WI38 (cell line): Measurements from ENCODE around the gene ZMAT3.
A peak's percentile ranks its signal among the peaks of the same experiment; 100 is the strongest.

Source experiments
- H3K4me3 ChIP-seq: 2 replicates; pipeline ENCODE4 v1.5.1; 2011; ENCODE audit warnings: low read depth, mild to moderate bottlenecking, control low read depth, low read length
- TF ChIP-seq, protein P1 (sequence below): IDR thresholded peaks from 2 replicates; pipeline ENCODE4 v1.5.1; 2012; ENCODE audit warnings: low read depth, mild to moderate bottlenecking, control low read depth, low read length

Gene ZMAT3

DNA sequence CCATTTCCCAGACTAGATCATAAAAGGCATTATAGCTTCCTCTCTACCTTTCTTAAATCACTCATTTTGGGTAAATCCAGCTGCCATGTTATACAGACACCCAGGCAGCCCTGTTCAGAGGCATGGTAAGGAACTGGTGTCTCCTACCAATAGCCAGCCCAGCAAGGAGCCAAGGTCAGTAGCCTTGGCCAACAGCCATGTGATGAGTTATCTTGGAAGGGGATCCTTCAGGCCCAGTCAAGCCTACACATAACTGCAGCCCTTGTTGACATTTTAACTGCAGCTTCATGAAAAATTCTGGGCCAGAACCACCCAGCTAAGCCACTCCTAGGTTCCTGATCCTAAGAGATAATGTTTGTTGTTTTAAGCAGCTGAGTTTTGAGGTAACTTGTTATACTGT, 29.0 kb upstream of the ZMAT3 start:
- no peak overlapping the region for H3K4me3 ChIP-seq

DNA sequence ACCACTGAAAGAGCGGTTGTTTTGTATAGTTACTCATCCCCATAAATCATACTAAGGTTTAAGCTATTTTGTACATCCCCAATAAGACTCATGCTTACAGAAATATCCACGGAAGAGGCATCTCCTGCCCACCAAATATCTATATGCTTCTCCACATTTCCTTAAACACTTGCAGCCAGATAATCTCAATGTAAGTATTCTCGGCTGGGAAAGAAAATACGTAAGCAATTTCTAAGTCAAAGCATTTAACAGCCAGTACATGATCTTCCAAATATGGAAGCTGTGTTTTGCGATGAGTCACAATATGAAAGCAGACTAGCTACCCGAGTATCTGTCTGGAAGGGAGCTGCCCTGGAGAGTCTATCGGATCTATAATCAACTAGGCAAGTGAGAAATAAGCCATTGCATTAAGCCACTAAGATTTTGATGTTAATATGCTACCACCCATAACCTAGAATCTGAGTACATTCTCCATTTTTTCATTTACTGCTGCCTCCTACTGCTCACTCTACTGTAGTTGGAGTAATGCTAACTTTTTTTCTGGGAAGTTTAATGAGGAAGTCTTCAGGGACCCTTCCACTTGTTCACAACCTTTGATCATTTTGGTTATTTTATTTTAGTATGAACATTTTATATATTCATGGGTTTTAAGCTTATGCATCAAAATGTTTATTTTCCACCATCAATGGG, 26.9 kb upstream of the ZMAT3 start:
- TF ChIP-seq, protein P1, sequence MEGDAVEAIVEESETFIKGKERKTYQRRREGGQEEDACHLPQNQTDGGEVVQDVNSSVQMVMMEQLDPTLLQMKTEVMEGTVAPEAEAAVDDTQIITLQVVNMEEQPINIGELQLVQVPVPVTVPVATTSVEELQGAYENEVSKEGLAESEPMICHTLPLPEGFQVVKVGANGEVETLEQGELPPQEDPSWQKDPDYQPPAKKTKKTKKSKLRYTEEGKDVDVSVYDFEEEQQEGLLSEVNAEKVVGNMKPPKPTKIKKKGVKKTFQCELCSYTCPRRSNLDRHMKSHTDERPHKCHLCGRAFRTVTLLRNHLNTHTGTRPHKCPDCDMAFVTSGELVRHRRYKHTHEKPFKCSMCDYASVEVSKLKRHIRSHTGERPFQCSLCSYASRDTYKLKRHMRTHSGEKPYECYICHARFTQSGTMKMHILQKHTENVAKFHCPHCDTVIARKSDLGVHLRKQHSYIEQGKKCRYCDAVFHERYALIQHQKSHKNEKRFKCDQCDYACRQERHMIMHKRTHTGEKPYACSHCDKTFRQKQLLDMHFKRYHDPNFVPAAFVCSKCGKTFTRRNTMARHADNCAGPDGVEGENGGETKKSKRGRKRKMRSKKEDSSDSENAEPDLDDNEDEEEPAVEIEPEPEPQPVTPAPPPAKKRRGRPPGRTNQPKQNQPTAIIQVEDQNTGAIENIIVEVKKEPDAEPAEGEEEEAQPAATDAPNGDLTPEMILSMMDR, result no peak
- H3K4me3 ChIP-seq, result peak overlapping the region; percentile 41

More for the DNA sequence above, 29.0 kb upstream of the ZMAT3 start:
- TF ChIP-seq, protein P1, result no peak

DNA sequence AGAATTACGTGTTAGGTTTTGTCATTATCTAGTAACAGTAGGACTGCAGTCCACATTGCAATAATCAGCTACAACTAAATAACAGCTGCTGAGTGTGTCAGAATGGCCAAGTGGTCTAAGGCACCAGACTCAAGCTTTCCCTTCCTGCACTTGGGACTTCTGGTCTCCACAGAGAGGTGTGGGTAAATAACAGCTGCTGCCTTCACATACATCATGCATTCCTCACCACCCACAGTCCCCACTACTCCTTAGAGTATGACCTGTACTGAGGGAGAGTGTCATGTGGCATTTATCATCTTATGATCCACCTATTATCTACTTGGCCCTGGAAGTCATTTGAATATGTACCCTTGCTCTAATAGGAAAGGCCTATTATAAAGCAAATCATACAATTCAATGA, 22.2 kb upstream of the ZMAT3 start:
- TF ChIP-seq, protein P1, result no peak
- no peak overlapping the region for H3K4me3 ChIP-seq

DNA sequence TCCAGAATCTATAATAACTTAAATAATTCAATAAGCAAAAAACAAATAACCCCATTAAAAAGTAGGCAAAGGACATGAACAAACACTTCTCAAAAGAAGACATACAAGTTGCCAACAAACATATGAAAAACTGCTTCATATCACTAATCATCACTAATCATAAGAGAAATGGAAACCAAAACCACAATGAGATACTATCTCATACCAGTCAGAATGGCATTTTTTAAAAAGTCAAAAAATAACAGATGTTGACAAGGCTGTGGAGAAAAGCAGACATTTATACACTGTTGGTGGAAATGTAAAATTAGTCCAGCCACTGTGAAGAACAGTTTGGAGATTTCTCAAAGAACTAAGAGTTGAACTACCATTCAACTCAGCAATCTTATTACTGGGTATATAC, 19.5 kb upstream of the ZMAT3 start:
- TF ChIP-seq, protein P1, result no peak
- no peak overlapping the region for H3K4me3 ChIP-seq

DNA sequence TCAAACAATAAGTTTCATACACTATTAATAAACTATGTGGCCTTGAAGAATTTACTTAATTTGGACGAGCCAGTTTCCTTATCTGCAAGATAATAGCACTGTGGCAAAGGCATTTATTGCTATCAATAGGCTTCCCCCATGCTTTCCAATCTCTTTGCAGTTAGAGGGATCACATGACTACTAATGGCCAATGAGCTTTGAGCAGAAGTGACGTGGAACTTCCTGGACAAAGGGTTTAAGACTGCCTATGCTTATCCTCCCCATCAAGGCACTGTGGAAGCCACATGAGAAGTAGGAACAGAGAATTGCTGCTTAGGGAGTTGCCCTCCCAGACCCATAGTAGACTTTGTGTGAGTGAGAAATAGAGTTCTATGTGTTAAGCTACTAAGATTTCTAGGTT, 16.7 kb upstream of the ZMAT3 start:
- TF ChIP-seq, protein P1, result no peak

DNA sequence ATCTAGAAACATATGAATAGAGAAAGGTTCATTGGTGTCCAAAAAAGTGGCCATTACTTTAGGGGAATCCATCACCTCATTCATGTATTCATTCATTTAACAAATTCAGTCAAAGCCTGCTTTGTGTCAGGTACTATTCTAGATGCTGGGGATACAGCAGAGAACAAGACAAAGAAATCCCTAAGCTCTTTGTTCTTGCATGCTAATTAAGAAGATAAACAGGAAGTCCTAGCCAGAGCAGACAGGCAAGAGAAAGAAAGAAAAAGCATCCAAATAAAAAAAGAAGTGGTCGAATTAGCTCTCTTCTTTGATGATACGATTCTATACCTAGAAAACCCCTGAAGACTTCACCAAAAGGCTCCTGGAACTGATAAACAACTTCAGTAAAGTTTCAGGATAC, 12.4 kb upstream of the ZMAT3 start:
- no peak overlapping the region for H3K4me3 ChIP-seq
- TF ChIP-seq, protein P1, result no peak

More for the DNA sequence above, 16.7 kb upstream of the ZMAT3 start:
- H3K4me3 ChIP-seq, result no peak overlapping the region

DNA sequence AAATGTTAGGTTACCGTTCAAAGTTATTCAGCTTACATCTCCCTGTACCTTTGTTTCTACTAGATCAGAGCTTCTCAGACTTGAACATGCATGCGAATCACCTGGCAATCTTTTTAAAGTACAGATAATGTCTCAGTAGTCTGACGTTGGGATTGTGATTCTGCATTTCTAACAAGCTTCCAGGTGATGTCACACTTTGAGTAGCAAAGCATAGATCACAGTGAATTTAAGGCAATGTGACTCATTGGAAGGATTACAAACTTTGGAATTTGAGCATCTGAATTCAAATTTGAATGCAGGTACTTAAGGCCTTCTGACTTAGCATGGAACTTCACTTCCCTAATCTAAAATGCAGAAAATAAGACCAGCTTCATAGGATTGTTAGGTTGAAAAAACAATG, 10.8 kb upstream of the ZMAT3 start:
- TF ChIP-seq, protein P1, result no peak
- no peak overlapping the region for H3K4me3 ChIP-seq
